Measurements from ENCODE around the gene MECP2.
A peak's percentile ranks its signal among the peaks of the same experiment; 100 is the strongest.

The MECP2 gene

GRCh38 chrX:154026136-154027021, 71.1 kb downstream of the MECP2 start:
- no peak overlapping the region for H3K27ac ChIP-seq
- no peak for TF ChIP-seq ZFX (IDR thresholded peaks at IDR 0.05; ENCODE audit: borderline replicate concordance)
- TF ChIP-seq, protein P1, sequence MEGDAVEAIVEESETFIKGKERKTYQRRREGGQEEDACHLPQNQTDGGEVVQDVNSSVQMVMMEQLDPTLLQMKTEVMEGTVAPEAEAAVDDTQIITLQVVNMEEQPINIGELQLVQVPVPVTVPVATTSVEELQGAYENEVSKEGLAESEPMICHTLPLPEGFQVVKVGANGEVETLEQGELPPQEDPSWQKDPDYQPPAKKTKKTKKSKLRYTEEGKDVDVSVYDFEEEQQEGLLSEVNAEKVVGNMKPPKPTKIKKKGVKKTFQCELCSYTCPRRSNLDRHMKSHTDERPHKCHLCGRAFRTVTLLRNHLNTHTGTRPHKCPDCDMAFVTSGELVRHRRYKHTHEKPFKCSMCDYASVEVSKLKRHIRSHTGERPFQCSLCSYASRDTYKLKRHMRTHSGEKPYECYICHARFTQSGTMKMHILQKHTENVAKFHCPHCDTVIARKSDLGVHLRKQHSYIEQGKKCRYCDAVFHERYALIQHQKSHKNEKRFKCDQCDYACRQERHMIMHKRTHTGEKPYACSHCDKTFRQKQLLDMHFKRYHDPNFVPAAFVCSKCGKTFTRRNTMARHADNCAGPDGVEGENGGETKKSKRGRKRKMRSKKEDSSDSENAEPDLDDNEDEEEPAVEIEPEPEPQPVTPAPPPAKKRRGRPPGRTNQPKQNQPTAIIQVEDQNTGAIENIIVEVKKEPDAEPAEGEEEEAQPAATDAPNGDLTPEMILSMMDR (IDR thresholded peaks at IDR 0.05): no peak

- no peak overlapping the region for H3K27ac ChIP-seq
- TF ChIP-seq, protein P1 (IDR thresholded peaks at IDR 0.05): no peak
- TF ChIP-seq ZFX (IDR thresholded peaks at IDR 0.05; ENCODE audit: borderline replicate concordance): no peak
Measured at GRCh38 chrX:154025230-154025629, 72.3 kb downstream of the MECP2 start.

- H3K27ac ChIP-seq: no peak overlapping the region
- TF ChIP-seq, protein P1 (IDR thresholded peaks at IDR 0.05): no peak
- no peak for TF ChIP-seq ZFX (IDR thresholded peaks at IDR 0.05; ENCODE audit: borderline replicate concordance)
Measured at GRCh38 chrX:154024271-154024670, 73.2 kb downstream of the MECP2 start.

DNA sequence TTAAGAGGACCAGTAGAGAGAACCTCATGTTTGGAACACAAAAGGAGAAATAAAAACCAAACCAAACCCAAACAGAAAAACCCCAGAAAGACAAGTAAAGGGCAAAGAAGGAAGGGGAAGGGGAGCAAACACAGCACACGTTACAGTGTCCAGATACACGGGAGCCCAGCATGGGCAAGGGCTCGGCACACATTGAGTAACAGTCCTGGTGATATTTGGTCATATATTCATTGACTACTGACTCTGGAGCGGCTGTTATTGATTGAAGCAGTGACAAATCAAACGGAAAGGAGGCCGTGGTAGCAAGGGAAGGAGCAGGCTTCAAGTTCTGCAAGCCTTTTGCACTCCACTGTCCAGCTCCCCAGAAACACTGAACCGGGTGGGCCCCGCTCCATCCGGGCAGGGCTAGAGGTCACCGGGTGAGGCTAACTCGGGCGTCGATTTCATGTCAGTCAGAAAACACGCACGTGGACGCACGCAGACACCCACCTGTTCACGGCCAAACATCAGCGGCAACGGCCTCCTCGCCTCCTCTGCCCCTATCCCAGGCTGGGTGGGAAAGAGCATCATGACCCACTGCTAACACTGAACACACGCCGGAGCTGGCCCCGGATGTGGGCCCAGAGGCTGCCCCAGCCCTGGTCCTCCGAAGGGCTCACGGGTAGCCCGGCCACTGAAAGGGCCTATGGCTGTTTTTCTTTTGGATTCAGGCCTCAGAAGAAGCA, 74.1 kb downstream of the MECP2 start:
- no peak overlapping the region for H3K27ac ChIP-seq
- TF ChIP-seq, protein P1 (IDR thresholded peaks at IDR 0.05): no peak
- no peak for TF ChIP-seq ZFX (IDR thresholded peaks at IDR 0.05; ENCODE audit: borderline replicate concordance)

DNA sequence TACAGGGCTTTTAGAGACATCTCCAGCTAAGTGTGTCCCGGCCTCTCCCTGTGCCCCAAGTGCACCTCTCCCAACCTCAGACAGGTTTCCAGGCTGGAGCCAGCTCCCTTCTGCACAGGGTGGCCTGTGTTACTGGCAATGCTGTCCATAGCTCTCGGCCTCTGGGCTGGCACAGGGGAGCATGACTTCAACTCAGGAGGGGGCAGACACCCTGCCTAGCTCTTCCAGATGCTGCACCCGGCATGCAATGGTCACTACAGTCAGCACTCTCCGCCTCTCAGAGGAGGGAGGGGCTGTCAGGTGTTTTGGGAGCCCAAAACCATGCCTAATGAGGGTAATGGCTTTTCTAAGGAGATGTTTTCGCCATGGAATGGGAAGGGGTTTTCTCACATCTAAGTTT, 75.4 kb downstream of the MECP2 start:
- H3K27ac ChIP-seq: no peak overlapping the region
- TF ChIP-seq ZFX (IDR thresholded peaks at IDR 0.05; ENCODE audit: borderline replicate concordance): no peak
- TF ChIP-seq, protein P1 (IDR thresholded peaks at IDR 0.05): no peak

DNA sequence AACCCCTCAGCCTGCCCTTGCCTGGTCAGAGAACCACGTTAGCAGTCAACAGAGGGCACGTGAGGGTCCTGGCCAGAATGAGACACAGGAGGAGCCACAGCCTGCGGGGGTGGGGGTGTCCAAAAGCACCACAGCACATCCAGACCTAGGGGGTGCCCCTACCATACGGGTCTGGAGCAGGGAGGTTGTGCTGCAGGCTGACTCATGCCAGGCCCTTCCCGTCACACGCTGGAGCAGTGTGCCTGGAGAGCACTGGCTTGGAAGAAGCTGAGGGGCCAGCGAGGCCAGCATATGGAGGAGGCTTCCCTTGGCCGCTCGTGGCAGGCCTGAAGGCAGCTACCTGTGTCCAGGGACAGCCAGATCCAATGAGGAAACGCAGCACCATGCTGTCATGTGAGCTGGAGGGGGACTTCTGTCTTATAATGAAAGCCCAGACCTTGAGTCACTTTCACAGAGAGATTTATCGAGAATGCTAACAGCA, 76.3 kb downstream of the MECP2 start:
- peak overlapping the region; percentile 80 for H3K27ac ChIP-seq
- no peak for TF ChIP-seq ZFX (IDR thresholded peaks at IDR 0.05; ENCODE audit: borderline replicate concordance)
- TF ChIP-seq, protein P1 (IDR thresholded peaks at IDR 0.05): no peak

Data from 22Rv1 (cell line).